Right lobe of liver (tissue), 6 donors: ENCODE results near the gene SAXO1. TPM values are rescaled to one million over a fixed set of nuclear protein-coding genes. Genes with fewer than 3 reads are reported as not detected.

Experiments used
- ATAC-seq, 4 donors: fragments of 200-7000 bp; cut with Tn5 transposase; one replicate each; pipeline ENCODE4 v1.9.1; 2020; ENCODE audit warnings: mild to moderate bottlenecking in 4 of 4, moderate library complexity in 4 of 4
- DNase-seq, 3 donors: peaks; one replicate each; pipeline ENCODE4 v3.0.0-alpha.2; 2020
- H3K27ac ChIP-seq, 3 donors: fragments of 200-600 bp; one replicate each; pipeline ENCODE4 v1.8.0; 2022
- H3K27me3 ChIP-seq, 2 donors: fragments of 200-600 bp; one replicate each; pipeline ENCODE4 v1.8.0; 2022
- H3K36me3 ChIP-seq, 4 donors: fragments of 200-600 bp; sonication (generic) in 1 of 4; one replicate each; pipeline versions ENCODE4 v1.5.1 to v1.8.0; 2017 to 2022; ENCODE audit warnings: control low read depth in 1 of 4
- H3K4me1 ChIP-seq, 4 donors: fragments of 200-600 bp; sonication (generic) in 1 of 4; one replicate each; pipeline versions ENCODE4 v1.5.1 to v1.8.0; 2017 to 2022; ENCODE audit warnings: control low read depth in 1 of 4
- H3K4me3 ChIP-seq, 3 donors: fragments of 200-600 bp; one replicate each; pipeline ENCODE4 v1.8.0; 2022
- H3K9me3 ChIP-seq, 4 donors: fragments of 200-600 bp; sonication (generic) in 1 of 4; one replicate each; pipeline versions ENCODE4 v1.5.1 to v1.8.0; 2017 to 2022; ENCODE audit warnings: control low read depth in 1 of 4
- CTCF ChIP-seq, 4 donors: fragments of 200-600 bp in 3 of 4; fragments of 450-650 bp in 1 of 4; IDR thresholded peaks; one replicate each; pipeline versions ENCODE4 v1.5.1 to v1.8.0; 2016 to 2022; ENCODE audit warnings: antibody characterized with exemption in 4 of 4, mild to moderate bottlenecking in 2 of 4
- POLR2A ChIP-seq: fragments of 450-650 bp; IDR thresholded peaks from one replicate; pipeline ENCODE4 v1.6.1; 2017; ENCODE audit warnings: antibody characterized with exemption, mild to moderate bottlenecking
- WGBS: methylation state at CpG from one replicate; pipeline ENCODE4 v1.1.6; 2018; ENCODE audit warnings: low coverage, low lambda C conversion rate; ENCODE audit not compliant: insufficient coverage; ENCODE audit errors: missing lambda C conversion rate; 5-methylcytosine and 5-hydroxymethylcytosine counted together
- intact Hi-C, 2 donors: fragments of 100-400 bp; cut with DNase I; formaldehyde crosslinking; loops; one replicate each; pipeline versions ENCODE4 v1.11.2 to v1.14.1; 2022
- total RNA-seq, 6 experiments: library from RNA; depleted of rRNA in 2 of 6; stranded (reverse); fragments of >200 nt in 2 of 6; fragmentation: NEBNext Ultra II Directional in 3 of 6; extraction: Animal tissue kit (Norgen Biotek cat#: 25700) in 3 of 6; gene quantifications; one replicate each; pipeline versions ENCODE4 v1.1.0 to v1.2.4, GENCODE V29; 2016 to 2023
- donor health status: DM: no; HTN: yes; CAD: no.
- donor health status: DM: no; HTN: no; CAD: no.
- donor health status: DM: no; HTN: no; CAD: no.
- donor health status: DM: no; HTN: yes; CAD: no.
- donor health status: DM: no; HTN: yes; CAD: no.

Gene SAXO1
- total RNA-seq, 6 experiments from 2014 or later = 0.15 TPM; not detected in 5

GRCh38 chr9:18910916-18911315, 122.1 kb downstream of the SAXO1 start:
- no peak for TF ChIP-seq CTCF (IDR thresholded peaks at IDR 0.05)
- TF ChIP-seq POLR2A = no peak
- no peaks in the 10 kb centered on the region for H3K4me1 ChIP-seq
- H3K36me3 ChIP-seq = no peaks in the 10 kb centered on the region
- no peak for DNase-seq
- H3K27me3 ChIP-seq = no peaks in the 10 kb centered on the region
- intact Hi-C loops = no loop called here
- WGBS = 25% methylated on average over 6 of the region's 6 CpGs
- ATAC-seq = no peak
- no peak overlapping the region for H3K27ac ChIP-seq
- H3K4me3 ChIP-seq = no peak overlapping the region
- no peaks in the 10 kb centered on the region for H3K9me3 ChIP-seq

- intact Hi-C loops = no loop called here
- WGBS = 46% methylated on average over 2 of the region's 2 CpGs
- no peak for ATAC-seq
These were observed 122.6 kb downstream of the SAXO1 start for GRCh38 chr9:18910435-18910834.

GRCh38 chr9:18909140-18910018, 123.6 kb downstream of the SAXO1 start:
- Histone ChIP-seq H3K27me3 (no peaks in the 10 kb centered on the region), H3K9me3 (no peaks in the 10 kb centered on the region), H3K27ac (no peak overlapping the region), H3K4me3 (no peak overlapping the region), H3K36me3 (no peaks in the 10 kb centered on the region), H3K4me1 (no peaks in the 10 kb centered on the region)
- intact Hi-C loops = no loop called here
- no peak for DNase-seq
- 70% methylated on average over 10 of the region's 17 CpGs for WGBS
- ATAC-seq = no peak
- TF ChIP-seq POLR2A (no peak), CTCF (IDR thresholded peaks at IDR 0.05) (no peak)

More at GRCh38 chr9:18910435-18910834, 122.6 kb downstream of the SAXO1 start:
- DNase-seq = no peak
- Histone ChIP-seq H3K27ac (no peak overlapping the region), H3K36me3 (no peaks in the 10 kb centered on the region), H3K9me3 (no peaks in the 10 kb centered on the region), H3K4me1 (no peaks in the 10 kb centered on the region), H3K27me3 (no peaks in the 10 kb centered on the region), H3K4me3 (no peak overlapping the region)
- TF ChIP-seq POLR2A = no peak
- no peak for TF ChIP-seq CTCF (IDR thresholded peaks at IDR 0.05)

GRCh38 chr9:18907927-18908625, 124.9 kb downstream of the SAXO1 start:
- no peak for DNase-seq
- no peaks in the 10 kb centered on the region for H3K36me3 ChIP-seq
- H3K4me1 ChIP-seq = no peaks in the 10 kb centered on the region
- TF ChIP-seq CTCF (IDR thresholded peaks at IDR 0.05) (no peak), POLR2A (no peak)
- no peak overlapping the region for H3K4me3 ChIP-seq
- H3K9me3 ChIP-seq = no peaks in the 10 kb centered on the region
- WGBS = 70% methylated on average over 13 of the region's 15 CpGs
- ATAC-seq = no peak
- no peak overlapping the region for H3K27ac ChIP-seq
- H3K27me3 ChIP-seq = no peaks in the 10 kb centered on the region
- intact Hi-C loops = no loop called here
